Measurements from ENCODE around the gene SLC26A3. TPM values are rescaled to one million over a fixed set of nuclear protein-coding genes. Genes with fewer than 3 reads are reported as not detected.

SLC26A3 gene
- total RNA-seq, 2 experiments from 2014 or later = not detected

GRCh38 chr7:107837145-107837512 is 34.1 kb upstream of the SLC26A3 start:
- Mint-ChIP-seq H3K27ac (no peak overlapping the region), H3K4me3 (no peak overlapping the region), H3K36me3 (ENCODE audit: low read depth) (peaks cover 2% of the 10 kb centered on the region), H3K27me3 (peaks cover 14% of the 10 kb centered on the region), H3K9me3 (peaks cover 3% of the 10 kb centered on the region), H3K4me1 (ENCODE audit: low read depth) (no peaks in the 10 kb centered on the region)
- DNase-seq (no peak), ATAC-seq (no peak)
- CTCF ChIA-PET = no interaction called here
- intact Hi-C loops (cut with micrococcal nuclease) = no loop called here
- TF ChIP-seq CTCF (IDR thresholded peaks at IDR 0.05) = no peak
- POLR2A ChIA-PET = no interaction called here

DNA sequence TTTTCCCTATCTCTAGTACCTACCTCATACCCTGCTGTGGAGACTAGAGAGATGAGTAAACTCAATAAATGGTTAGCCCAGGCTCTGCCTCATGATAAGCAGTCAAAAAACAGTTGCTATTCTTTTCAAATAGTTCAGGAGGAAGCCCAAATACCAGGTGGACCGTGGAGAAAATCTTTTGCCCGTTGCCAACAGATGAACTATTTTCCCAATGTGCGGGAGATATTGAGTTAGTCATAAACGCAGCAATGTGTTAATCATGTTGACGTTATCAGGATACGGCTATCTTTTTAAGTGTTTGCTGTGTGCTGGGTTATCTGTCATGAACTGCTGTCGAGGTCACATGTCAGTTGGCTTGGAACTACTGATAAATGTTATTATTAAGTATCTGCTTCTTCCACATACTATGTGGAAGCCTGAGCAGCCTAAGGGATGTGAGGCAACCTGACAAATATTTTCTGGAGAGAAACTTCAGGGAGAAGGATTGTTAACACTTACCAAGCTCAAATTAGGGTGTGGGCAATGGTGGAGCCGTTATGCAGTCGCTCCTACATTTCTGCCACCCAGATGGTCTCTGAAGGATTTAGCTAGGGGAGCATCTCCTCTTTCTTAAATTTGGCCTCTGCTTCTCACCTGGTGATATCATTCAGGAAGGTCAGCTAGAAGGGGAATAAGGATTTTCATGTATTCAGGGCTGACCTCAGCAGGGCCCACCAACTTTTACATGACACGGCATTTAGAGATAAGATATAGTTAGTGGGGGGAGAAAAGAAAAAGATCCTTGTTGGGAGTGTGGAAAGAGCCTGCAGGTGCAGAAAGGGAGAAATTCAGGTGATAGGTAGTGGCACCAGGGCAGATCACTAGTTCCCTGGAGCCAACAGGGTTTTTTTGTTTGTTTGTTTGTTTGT is 33.5 kb upstream of the SLC26A3 start:
- H3K27me3 Mint-ChIP-seq = peaks cover 16% of the 10 kb centered on the region
- peaks cover 3% of the 10 kb centered on the region for H3K9me3 Mint-ChIP-seq
- TF ChIP-seq CTCF (IDR thresholded peaks at IDR 0.05) = no peak
- DNase-seq = no peak
- CTCF ChIA-PET = no interaction called here
- no peak for ATAC-seq
- POLR2A ChIA-PET = no interaction called here
- no peak overlapping the region for H3K27ac Mint-ChIP-seq
- no peak overlapping the region for H3K4me3 Mint-ChIP-seq
- intact Hi-C loops (cut with micrococcal nuclease) = no loop called here
- H3K36me3 Mint-ChIP-seq (ENCODE audit: low read depth) = peaks cover 2% of the 10 kb centered on the region
- no peaks in the 10 kb centered on the region for H3K4me1 Mint-ChIP-seq (ENCODE audit: low read depth)

- Mint-ChIP-seq H3K27me3 (peaks cover 17% of the 10 kb centered on the region), H3K9me3 (no peaks in the 10 kb centered on the region), H3K36me3 (ENCODE audit: low read depth) (no peaks in the 10 kb centered on the region), H3K4me1 (ENCODE audit: low read depth) (no peaks in the 10 kb centered on the region), H3K4me3 (no peak overlapping the region), H3K27ac (no peak overlapping the region)
- ChIA-PET POLR2A (no interaction called here), CTCF (interaction anchor here (0.7 kb wide), 1 partner anchor 8 kb away, joined by 3 read pairs; no protein-coding TSS in a partner anchor)
- TF ChIP-seq CTCF (IDR thresholded peaks at IDR 0.05) = no peak
- DNase-seq (no peak), ATAC-seq (no peak)
- intact Hi-C loops (cut with micrococcal nuclease) = no loop called here
Measured at GRCh38 chr7:107834401-107834800, 31.4 kb upstream of the SLC26A3 start.

DNA sequence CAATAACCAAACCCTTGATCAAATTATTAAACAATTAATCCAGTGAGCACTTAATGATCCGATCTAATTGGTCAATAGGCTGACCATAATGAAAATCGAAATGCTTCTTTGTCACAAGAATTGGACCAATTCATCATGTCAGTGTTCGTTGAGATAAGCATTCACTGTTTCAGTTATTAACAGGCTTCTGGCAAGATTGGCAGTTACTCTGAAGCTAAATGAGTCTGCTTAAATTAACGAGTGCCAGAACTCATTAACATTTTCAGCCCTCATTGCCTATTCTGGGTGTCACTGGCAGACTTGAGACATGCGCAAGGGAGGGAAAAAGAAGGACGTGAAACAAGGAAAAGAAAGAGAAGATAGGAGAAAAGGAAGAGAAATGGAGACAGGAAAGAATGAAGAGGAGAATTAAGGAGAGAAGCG is 30.7 kb upstream of the SLC26A3 start:
- no peak for ATAC-seq
- Mint-ChIP-seq H3K4me1 (ENCODE audit: low read depth) (no peaks in the 10 kb centered on the region), H3K27me3 (peaks cover 17% of the 10 kb centered on the region), H3K36me3 (ENCODE audit: low read depth) (no peaks in the 10 kb centered on the region), H3K4me3 (no peak overlapping the region), H3K27ac (no peak overlapping the region), H3K9me3 (no peaks in the 10 kb centered on the region)
- POLR2A ChIA-PET = no interaction called here
- DNase-seq = no peak
- CTCF ChIA-PET = no interaction called here
- TF ChIP-seq CTCF (IDR thresholded peaks at IDR 0.05) = no peak
- intact Hi-C loops (cut with micrococcal nuclease) = no loop called here

- CTCF ChIA-PET = no interaction called here
- Mint-ChIP-seq H3K9me3 (no peaks in the 10 kb centered on the region), H3K4me1 (ENCODE audit: low read depth) (no peaks in the 10 kb centered on the region), H3K4me3 (no peak overlapping the region), H3K27ac (no peak overlapping the region), H3K36me3 (ENCODE audit: low read depth) (no peaks in the 10 kb centered on the region), H3K27me3 (peaks cover 15% of the 10 kb centered on the region)
- TF ChIP-seq CTCF (IDR thresholded peaks at IDR 0.05) = no peak
- ATAC-seq = no peak
- POLR2A ChIA-PET = no interaction called here
- intact Hi-C loops (cut with micrococcal nuclease) = no loop called here
- no peak for DNase-seq
Measured at GRCh38 chr7:107830420-107830819, 27.4 kb upstream of the SLC26A3 start.
